Stimulated activated CD8-positive, alpha-beta memory T cell treated with anti-CD3 and anti-CD28 coated beads, Interleukin-15, amount 100 ng/mL, for 48 hours (primary cell): ENCODE measurements around the gene PCDH9.

Source experiments
- DNase-seq, 2 donors: peaks; one replicate each; pipeline ENCODE4 v3.0.0-alpha.2; 2020; ENCODE audit warnings: low read depth in 2 of 2

PCDH9 gene

GRCh38 chr13:66842766-66843165 is 387.4 kb downstream of the PCDH9 start:
- no peak for DNase-seq

DNA sequence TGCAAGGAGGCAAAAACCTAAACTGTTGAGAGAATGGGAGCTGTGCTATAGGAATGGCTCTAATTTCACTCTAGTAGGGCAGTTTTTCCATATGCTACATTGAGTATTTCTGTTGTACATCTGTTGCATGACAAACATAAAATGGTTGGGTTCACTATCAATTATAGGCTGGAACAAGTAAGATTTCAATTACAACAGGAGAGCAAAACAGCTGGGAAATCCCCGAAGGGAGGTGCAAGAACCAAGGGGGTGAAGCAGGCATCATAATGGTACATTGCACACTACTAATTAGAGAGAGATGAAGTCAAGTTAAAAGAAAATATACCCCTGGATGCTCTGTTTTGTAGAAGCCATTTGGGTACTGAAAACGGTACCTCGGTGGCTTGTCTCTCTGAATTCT is 389.5 kb downstream of the PCDH9 start:
- DNase-seq = no peak

DNA sequence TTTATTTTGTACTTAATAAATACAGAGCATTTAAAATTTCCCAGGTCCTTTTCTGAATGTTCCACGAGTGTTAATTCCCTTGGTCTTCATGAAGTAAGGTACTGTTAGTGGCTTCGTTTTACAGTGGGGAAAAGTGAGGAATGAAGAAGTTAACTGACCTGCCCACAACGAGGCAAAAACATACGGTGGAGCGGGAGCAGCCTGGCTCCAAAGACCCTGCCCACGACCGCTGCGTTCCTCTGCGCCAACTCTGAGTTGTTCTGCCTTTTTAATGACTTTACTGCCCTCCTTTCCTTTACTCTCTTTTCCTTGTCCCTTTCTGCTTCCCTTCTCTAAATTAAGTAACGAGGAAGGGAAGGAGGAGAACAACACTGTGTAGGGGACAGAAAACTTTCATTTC is 392.9 kb downstream of the PCDH9 start:
- DNase-seq = no peak

GRCh38 chr13:66835040-66835628 is 395.0 kb downstream of the PCDH9 start:
- DNase-seq = no peak

- no peak for DNase-seq
Measured at GRCh38 chr13:66830940-66831716, 399.0 kb downstream of the PCDH9 start.

DNA sequence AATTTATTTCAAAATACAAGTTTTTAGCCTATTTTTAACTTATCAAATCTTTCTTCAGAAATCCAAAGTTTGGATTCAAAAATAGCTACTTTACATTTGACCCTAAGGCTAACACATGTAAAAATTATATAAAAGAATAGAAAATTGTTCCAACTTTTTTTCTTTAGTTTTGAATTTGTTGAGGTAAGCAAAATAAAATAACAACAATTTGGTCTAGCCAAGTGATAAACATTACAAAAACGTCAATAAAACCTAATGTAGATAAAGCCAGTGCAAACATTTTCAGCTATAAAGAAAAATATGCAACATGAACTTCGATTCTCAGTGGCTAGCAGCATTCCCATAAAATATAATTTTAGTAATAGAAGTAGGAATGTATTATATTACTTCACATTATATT is 400.3 kb downstream of the PCDH9 start:
- DNase-seq = no peak

DNA sequence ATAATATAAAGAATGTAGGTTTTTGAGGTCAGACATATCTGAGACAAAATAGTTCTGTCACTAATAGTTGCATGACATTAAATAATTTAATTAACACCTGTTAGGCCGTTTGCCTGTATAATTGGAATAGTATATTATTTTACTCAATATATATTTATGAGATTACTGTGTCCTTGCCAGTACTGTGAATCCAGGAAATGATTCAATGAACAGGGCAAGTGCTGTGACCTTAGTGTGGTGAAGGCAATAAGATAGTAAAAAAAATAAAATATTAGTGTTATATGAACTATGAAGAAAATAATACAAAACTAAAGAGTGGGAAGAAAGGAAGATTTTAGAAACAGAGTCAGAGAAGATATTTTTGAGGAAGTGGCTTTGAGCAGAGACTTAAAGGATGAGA is 403.7 kb downstream of the PCDH9 start:
- no peak for DNase-seq

DNA sequence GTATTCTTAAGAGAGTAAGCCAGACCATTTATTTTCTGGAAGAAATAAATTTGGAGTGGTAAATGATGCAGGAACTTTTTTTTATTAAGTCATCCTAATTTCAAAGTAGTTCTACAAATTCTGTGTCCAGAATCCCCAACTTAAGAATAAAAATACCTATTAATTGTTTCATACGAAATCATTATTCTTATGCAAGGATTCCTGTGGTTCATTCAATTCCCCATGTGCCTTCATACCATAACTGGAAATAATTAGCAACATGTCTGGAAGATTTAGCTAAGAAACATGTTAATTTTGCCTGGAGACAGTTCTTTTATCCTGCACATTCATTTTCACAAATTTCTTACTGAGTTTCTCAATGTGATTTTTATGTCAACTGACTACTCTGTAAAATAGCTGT is 408.6 kb downstream of the PCDH9 start:
- no peak for DNase-seq

DNA sequence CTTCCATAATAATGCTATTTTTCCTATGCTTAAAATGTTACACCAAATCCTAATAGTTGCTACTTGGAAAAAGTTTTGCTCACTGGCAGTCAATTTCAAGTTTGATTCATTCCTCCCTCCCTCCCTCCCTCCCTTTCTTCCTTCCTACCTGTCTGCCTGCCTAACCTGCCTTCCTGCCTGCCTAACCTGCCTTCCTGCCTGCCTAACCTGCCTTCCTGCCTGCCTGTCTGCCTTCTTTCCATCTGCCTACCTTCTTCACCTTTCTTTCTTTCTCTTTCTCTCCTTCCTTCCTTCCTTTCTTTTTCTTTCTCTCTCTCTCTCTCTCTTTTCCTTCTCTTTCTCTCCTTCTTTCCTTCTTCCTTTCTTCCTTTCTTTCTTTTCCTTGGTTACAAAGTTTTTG is 418.7 kb downstream of the PCDH9 start:
- DNase-seq = no peak

DNA sequence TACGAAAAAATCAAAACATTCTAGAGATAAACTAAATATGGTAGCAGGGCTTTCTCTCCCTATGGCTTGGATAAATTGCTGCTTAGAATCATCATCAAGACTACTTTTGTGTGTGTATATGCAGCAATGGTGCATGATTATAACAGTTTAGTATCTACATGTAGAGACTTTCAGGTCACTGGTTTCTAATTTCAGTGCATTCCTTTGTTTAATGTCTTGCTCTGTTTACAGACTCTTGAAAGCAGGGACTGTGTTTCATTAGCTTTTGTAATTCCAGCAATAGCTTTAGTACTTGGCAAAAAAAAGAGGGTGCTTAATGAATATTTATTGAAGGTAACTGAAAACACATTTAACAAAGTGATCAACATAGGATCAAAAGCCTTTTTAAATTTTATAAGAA is 420.7 kb downstream of the PCDH9 start:
- no peak for DNase-seq

GRCh38 chr13:66807251-66807650 is 422.9 kb downstream of the PCDH9 start:
- no peak for DNase-seq

- no peak for DNase-seq
Measured at GRCh38 chr13:66805657-66806056, 424.5 kb downstream of the PCDH9 start.

- DNase-seq = no peak
Measured at GRCh38 chr13:66803808-66804456, 426.2 kb downstream of the PCDH9 start.

GRCh38 chr13:66803013-66803807 is 426.9 kb downstream of the PCDH9 start:
- DNase-seq = no peak

DNA sequence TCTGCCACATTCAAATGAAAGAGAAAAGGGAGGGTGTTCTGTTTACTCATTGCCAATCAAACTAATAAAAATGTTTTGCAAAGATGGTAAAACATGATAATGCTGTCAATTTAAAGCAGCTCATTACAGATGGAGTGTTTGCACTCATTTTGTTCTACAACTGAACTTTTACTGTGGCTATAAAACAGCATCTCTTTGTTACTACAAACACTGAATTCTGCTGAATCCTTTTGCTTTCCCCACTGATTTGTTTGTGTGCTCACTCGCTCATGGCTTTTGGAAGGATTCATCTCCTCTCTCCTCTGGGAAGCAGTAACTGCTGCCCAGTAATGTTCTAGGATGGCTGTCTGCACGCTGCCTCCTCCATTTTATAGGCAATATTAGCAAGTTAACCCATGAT is 434.5 kb downstream of the PCDH9 start:
- DNase-seq = no peak

GRCh38 chr13:66794340-66795031 is 435.6 kb downstream of the PCDH9 start:
- no peak for DNase-seq

GRCh38 chr13:66790861-66791260 is 439.3 kb downstream of the PCDH9 start:
- DNase-seq = no peak

- no peak for DNase-seq
Measured at GRCh38 chr13:66781241-66781640, 448.9 kb downstream of the PCDH9 start.

DNA sequence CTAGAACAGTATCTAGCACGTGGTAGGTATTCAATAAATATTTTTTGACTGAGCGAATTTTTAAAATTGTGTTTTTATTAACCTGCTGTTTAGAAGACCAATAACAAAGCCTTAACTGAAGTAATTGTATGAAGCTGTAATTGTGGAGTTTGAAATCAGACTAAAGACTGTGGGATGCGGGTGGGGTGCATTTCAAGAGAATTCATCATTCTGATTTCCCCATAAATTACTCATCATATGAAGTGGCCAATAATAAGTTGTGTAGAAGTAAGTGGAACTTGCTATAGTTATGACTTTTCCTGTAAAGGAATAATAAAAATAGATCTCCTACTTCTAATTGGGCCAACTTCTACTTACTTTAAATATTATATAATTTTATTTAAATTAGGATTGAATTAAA is 449.3 kb downstream of the PCDH9 start:
- no peak for DNase-seq

- no peak for DNase-seq
Measured at GRCh38 chr13:66778461-66778860, 451.7 kb downstream of the PCDH9 start.

DNA sequence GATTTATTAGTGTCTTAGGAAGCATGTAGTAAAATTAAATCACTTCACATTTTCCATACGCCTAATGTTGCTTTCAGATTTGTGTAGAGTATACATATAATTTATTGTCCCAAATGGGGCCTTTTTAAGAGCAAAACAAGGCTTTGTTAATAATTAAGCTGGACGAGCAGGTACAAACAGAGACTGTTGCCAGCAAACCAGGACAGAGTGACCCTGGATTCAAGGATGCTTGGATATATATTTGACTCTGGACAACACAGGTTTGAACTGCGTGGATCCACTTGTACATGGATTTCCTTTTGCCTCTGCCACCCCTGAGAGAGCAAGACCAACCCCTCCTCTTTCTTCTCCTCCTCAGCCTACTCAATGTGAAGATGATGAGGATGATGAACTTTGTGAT is 454.9 kb downstream of the PCDH9 start:
- no peak for DNase-seq

DNA sequence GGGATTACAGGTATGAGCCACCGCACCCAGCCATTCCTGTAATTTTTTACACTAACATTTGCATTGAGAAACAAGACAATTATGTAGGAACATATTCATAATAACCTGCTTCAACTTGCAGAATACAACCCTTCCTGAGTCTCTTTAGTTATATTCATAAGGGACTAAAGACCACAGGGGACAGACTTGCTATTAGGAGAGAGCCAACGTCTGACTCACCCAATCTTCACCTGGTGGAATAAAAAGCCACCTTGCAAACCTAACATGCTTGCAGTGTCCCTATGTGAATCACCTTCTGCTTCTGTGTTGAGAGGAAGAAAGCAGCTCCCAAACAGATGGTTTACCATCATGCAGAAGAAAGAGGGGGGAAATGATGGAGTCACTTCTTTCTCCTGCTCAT is 456.1 kb downstream of the PCDH9 start:
- DNase-seq = no peak
